Muscle layer of duodenum (tissue), 2 donors: Measurements from ENCODE around the gene LZTR1.

Experiments used
- H3K27ac ChIP-seq: one replicate; pipeline ENCODE4 v1.7.0; 2013; ENCODE audit warnings: mild to moderate bottlenecking, low read length
- H3K27me3 ChIP-seq: one replicate; pipeline ENCODE4 v1.7.0; 2013; ENCODE audit warnings: low read depth, mild to moderate bottlenecking, control low read depth, low read length
- H3K36me3 ChIP-seq, 2 donors: one replicate each; pipeline ENCODE4 v1.7.0; 2013; ENCODE audit warnings: low read length in 2 of 2, control low read depth in 1 of 2, mild to moderate bottlenecking in 1 of 2; ENCODE audit not compliant: insufficient read depth in 2 of 2, control insufficient read depth in 1 of 2
- H3K4me1 ChIP-seq, 2 donors: one replicate each; pipeline ENCODE4 v1.7.0; 2013; ENCODE audit warnings: low read length in 2 of 2, mild to moderate bottlenecking in 2 of 2, control low read depth in 1 of 2, moderate library complexity in 1 of 2; ENCODE audit not compliant: insufficient read depth in 2 of 2, control insufficient read depth in 1 of 2
- H3K4me3 ChIP-seq, 2 donors: one replicate each; pipeline ENCODE4 v1.7.0; 2013; ENCODE audit warnings: low read length in 2 of 2, low read depth in 1 of 2, mild to moderate bottlenecking in 1 of 2
- H3K9me3 ChIP-seq, 2 donors: one replicate each; pipeline ENCODE4 v1.7.0; 2013; ENCODE audit warnings: low read length in 2 of 2, control low read depth in 1 of 2, mild to moderate bottlenecking in 1 of 2; ENCODE audit not compliant: control insufficient read depth in 1 of 2
- donor health status: healthy.

The LZTR1 gene

GRCh38 chr22:20951932-20952380 is 30.1 kb upstream of the LZTR1 start:
- Histone ChIP-seq H3K36me3 (peaks cover 39% of the 10 kb centered on the region in 2 donors), H3K9me3 (no peaks in the 10 kb centered on the region), H3K4me1 (peaks cover 0 to 5% of the 10 kb centered on the region in 2 donors), H3K27me3 (no peaks in the 10 kb centered on the region), H3K27ac (peak overlapping the region; percentile 42), H3K4me3 (no peak overlapping the region)

GRCh38 chr22:20952544-20953341 is 29.4 kb upstream of the LZTR1 start:
- H3K27ac ChIP-seq: peak overlapping the region; percentile 42

DNA sequence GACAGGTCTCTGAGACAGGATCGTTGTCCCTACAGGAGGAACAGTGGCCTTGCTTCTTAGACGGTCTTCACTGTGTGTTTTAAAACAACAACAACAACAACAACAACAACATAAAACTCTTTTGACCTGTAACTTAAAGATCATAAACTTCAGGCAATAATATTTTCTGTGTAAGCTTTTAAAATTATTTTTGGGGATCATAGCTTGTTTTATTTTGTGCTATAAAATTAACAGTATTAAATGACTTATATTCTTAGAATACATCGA is 28.8 kb upstream of the LZTR1 start:
- H3K9me3 ChIP-seq: no peaks in the 10 kb centered on the region
- H3K4me3 ChIP-seq: no peak overlapping the region
- peaks cover 0 to 10% of the 10 kb centered on the region in 2 donors for H3K4me1 ChIP-seq
- H3K27ac ChIP-seq: peak overlapping the region; percentile 42
- H3K36me3 ChIP-seq: peaks cover 39% of the 10 kb centered on the region in 2 donors
- H3K27me3 ChIP-seq: no peaks in the 10 kb centered on the region

More at GRCh38 chr22:20952544-20953341, 29.4 kb upstream of the LZTR1 start:
- no peak overlapping the region for H3K4me3 ChIP-seq
- no peaks in the 10 kb centered on the region for H3K9me3 ChIP-seq
- peaks cover 39% of the 10 kb centered on the region in 2 donors for H3K36me3 ChIP-seq
- H3K4me1 ChIP-seq: peaks cover 0 to 5% of the 10 kb centered on the region in 2 donors
- no peaks in the 10 kb centered on the region for H3K27me3 ChIP-seq

DNA sequence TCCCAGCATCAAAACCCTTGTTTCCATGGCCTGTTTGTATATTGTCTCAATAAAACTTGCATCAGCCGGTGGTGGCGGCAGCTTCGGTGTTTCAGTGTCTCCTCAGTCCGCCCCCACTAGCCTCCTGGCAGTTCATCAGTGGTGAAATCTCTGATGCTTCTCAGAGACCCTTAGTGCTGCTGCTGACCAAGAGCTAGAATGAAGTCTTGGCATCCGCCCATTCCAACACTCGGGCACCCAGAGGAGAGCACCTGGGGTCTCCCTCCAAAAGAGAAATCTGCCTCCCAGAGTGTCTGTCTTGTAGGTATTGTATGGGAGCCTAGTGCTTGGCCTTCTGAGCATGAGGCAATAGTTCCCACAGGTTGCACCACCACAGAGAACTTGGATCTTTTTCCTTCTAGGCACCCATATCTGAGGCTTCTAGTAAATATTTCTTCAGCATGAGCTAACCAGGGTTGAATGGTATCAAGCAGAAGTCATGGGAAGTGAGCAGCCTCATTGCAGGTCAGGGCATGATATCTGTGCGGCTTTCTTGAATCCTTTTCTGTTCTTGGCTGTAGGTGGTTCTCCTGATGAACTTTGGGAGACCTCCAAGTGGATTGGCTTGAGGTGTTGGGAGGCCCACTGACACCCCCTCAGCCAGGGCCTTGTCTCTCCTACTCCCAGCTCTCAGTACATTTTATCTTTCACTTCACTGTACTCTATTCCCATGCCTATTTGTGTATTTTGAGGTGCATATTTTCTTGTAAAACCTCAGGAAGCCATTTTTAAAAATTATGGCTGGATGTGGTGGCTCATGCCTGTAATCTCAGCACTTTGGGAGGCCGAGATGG is 28.2 kb upstream of the LZTR1 start:
- Histone ChIP-seq H3K27me3 (no peaks in the 10 kb centered on the region), H3K4me1 (peaks cover 0 to 12% of the 10 kb centered on the region in 2 donors)

GRCh38 chr22:20955548-20955947 is 26.5 kb upstream of the LZTR1 start:
- Histone ChIP-seq H3K9me3 (no peaks in the 10 kb centered on the region), H3K4me3 (no peak overlapping the region), H3K4me1 (peaks cover 0 to 12% of the 10 kb centered on the region in 2 donors), H3K27ac (no peak overlapping the region), H3K27me3 (no peaks in the 10 kb centered on the region), H3K36me3 (peaks cover 27 to 31% of the 10 kb centered on the region in 2 donors)

More for the DNA sequence above, 28.2 kb upstream of the LZTR1 start:
- peak overlapping the region; percentile 42 for H3K27ac ChIP-seq
- peaks cover 39% of the 10 kb centered on the region in 2 donors for H3K36me3 ChIP-seq
- no peak overlapping the region for H3K4me3 ChIP-seq
- no peaks in the 10 kb centered on the region for H3K9me3 ChIP-seq

DNA sequence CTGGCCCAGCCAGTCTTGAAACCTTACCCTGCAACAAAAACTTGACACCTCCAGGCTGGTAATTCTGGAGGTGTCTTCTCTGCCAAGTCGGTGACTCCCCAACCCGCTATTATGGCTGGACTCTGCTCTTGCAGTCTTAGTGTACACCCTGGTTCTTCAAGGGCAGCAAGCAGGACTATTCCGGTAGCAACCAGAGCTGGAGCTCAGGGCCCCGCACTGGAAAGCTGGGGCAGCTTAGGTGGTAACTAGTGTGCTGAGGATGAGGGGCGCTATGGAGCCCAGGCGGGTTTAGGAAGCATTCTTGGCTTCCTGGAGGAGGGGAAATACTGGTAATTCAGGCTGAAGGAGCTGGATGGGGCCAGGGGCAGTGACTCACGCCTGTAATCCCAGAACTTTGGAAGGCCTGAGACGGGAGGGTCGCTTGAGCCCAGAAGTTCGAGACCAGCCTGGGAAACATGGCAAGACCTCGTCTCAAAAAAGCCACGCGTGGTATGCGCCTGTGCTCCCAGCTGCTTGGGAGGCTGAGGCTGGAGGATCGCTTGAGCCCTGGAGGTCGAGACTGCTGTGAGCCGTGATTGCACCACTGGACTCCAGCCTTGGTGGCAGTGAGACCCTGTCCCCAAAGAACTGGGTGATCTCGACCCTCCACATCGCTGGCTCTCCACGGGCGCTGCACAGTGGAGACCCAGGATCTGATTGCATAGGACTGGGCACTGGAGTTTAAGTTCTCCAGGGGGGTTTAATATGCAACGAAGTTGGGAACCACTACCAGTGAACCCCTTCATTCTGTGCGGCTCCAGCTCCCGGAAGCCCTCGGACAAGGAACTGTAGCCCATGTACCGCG is 25.6 kb upstream of the LZTR1 start:
- H3K27ac ChIP-seq: peak overlapping the region; percentile 51
- no peaks in the 10 kb centered on the region for H3K27me3 ChIP-seq
- peak overlapping the region; percentile 63 to 69 for H3K4me3 ChIP-seq
- H3K9me3 ChIP-seq: no peaks in the 10 kb centered on the region
- peaks cover 22 to 23% of the 10 kb centered on the region in 2 donors for H3K36me3 ChIP-seq
- H3K4me1 ChIP-seq: peaks cover 0 to 12% of the 10 kb centered on the region in 2 donors

- peak overlapping the region; percentile 51 for H3K27ac ChIP-seq
These were observed 24.9 kb upstream of the LZTR1 start for GRCh38 chr22:20957102-20957682.

DNA sequence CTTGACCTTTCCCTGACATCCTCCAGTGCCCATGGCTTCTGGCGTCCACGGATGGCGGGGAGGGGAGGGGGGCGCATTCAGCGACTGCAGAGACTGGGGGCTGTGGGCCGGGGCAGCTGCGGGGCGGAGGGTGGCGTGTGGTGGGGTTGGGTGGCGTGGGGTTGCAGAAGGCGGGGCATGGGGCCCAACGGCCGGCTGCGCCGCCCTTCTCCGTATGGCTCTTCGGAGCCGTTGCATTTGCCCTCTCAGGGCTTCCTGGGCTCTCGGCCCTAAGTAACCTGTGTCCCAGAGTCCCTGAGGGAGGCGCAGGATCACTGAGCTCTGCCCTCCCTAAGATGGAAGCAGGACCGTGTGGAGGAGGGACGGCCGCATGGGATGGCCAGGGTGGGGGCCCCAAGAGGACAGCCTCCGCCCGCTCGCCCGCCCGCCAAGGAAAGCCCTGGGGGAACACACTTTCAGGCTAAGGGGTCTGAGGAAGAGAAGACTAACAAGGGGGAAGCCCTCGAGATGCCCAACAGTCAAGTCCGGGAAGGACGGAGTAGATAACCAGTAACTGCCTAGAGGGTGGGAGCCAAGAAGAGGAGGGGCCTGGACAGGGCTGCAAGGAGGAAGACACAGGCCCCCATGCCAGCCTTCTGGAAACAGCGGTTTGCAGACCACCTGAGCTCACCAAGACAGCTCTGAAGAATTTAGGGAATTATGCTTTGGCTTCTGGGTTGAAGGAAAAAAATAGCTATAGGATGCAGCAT is 24.2 kb upstream of the LZTR1 start:
- H3K4me3 ChIP-seq: peak overlapping the region; percentile 63 to 69
- H3K4me1 ChIP-seq: peaks cover 0 to 12% of the 10 kb centered on the region in 2 donors
- H3K27me3 ChIP-seq: no peaks in the 10 kb centered on the region
- H3K9me3 ChIP-seq: no peaks in the 10 kb centered on the region
- H3K27ac ChIP-seq: no peak overlapping the region
- peaks cover 9 to 12% of the 10 kb centered on the region in 2 donors for H3K36me3 ChIP-seq

More at GRCh38 chr22:20957102-20957682, 24.9 kb upstream of the LZTR1 start:
- H3K27me3 ChIP-seq: no peaks in the 10 kb centered on the region
- no peaks in the 10 kb centered on the region for H3K9me3 ChIP-seq
- H3K4me3 ChIP-seq: peak overlapping the region; percentile 63 to 69
- H3K36me3 ChIP-seq: peaks cover 15 to 16% of the 10 kb centered on the region in 2 donors
- peaks cover 0 to 12% of the 10 kb centered on the region in 2 donors for H3K4me1 ChIP-seq

- Histone ChIP-seq H3K4me3 (no peak overlapping the region), H3K4me1 (peaks cover 0 to 12% of the 10 kb centered on the region in 2 donors), H3K27me3 (no peaks in the 10 kb centered on the region), H3K27ac (no peak overlapping the region), H3K9me3 (no peaks in the 10 kb centered on the region), H3K36me3 (no peaks in the 10 kb centered on the region)
These were observed 22.3 kb upstream of the LZTR1 start for GRCh38 chr22:20959578-20960461.
